ENCODE results near the gene NDRG3. TPM values are rescaled to one million over a fixed set of nuclear protein-coding genes. Genes with fewer than 3 reads are reported as not detected.
A peak's percentile ranks its signal among the peaks of the same experiment; 100 is the strongest.

NDRG3 gene
- total RNA-seq, 1 donor from 2014 or later, result 34.5 TPM

GRCh38 chr20:36607586-36608387 lies 138.1 kb downstream of the NDRG3 start:
- peak; percentile 68 for DNase-seq (ENCODE audit: low read depth)

GRCh38 chr20:36606158-36607066 lies 139.5 kb downstream of the NDRG3 start:
- peak; percentile 38 for DNase-seq (ENCODE audit: low read depth)

- peak; percentile 95 for DNase-seq (ENCODE audit: low read depth)
Measured at GRCh38 chr20:36605399-36606157, 140.3 kb downstream of the NDRG3 start, which contains the start of gene RAB5IF. RAB5IF (plus strand) TSS chr20:36605779; CDS start chr20:36605952, 173 bp downstream.

- DNase-seq (ENCODE audit: low read depth), result peak; percentile 27
Measured at GRCh38 chr20:36604952-36605398, 140.9 kb downstream of the NDRG3 start.

Other genes with a start within 250 kb of the NDRG3 start
- 1.6 and 3.5 TPM in 2 replicates for gene MYL9, start 204.6 kb downstream of the NDRG3 start, total RNA-seq
- 13.4 and 21.5 TPM in 2 replicates for gene TGIF2, start 172.5 kb downstream of the NDRG3 start, total RNA-seq
- 97.6 and 117 TPM in 2 replicates for gene RAB5IF, start 140.3 kb downstream of the NDRG3 start, total RNA-seq
- not detected in 2 replicates for gene SLA2, start 99.9 kb downstream of the NDRG3 start, total RNA-seq
- 8.1 and 19.1 TPM in 2 replicates for gene DSN1, start 27.7 kb upstream of the NDRG3 start, total RNA-seq
- gene TLDC2, start 130.0 kb upstream of the NDRG3 start, total RNA-seq, result 0.35 and 0.50 TPM in 2 replicates
- 21.6 and 33.5 TPM in 2 replicates for gene SAMHD1, start 205.6 kb upstream of the NDRG3 start, total RNA-seq

Data from renal cortical epithelial cell (primary cell).